HL-60 (cell line): ENCODE results near the gene C2CD5.
A peak's percentile ranks its signal among the peaks of the same experiment; 100 is the strongest.

Experiments used
- DNase-seq, 2 experiments: peaks; one replicate each; pipeline ENCODE4 v3.0.0-alpha.2; 2010 to 2020; ENCODE audit warnings: low read depth in 1 of 2, low spot score in 1 of 2
- H3K27ac ChIP-seq: fragments of 250-450 bp; sonication (Bioruptor Pico); replicated peaks from 2 replicates; pipeline ENCODE4 v1.5.1; 2020; ENCODE audit warnings: mild to moderate bottlenecking, moderate library complexity
- H3K27me3 ChIP-seq: fragments of 250-450 bp; sonication (Bioruptor Pico); 2 replicates; pipeline ENCODE4 v1.5.1; 2021; ENCODE audit warnings: mild to moderate bottlenecking, moderate library complexity; ENCODE audit not compliant: insufficient read depth, poor library complexity, severe bottlenecking
- H3K4me3 ChIP-seq: replicated peaks from 2 replicates; pipeline ENCODE4 v1.5.1; 2011; ENCODE audit warnings: mild to moderate bottlenecking, control low read depth, low read length; ENCODE audit not compliant: insufficient read depth
- GABPA ChIP-seq: IDR thresholded peaks from 2 replicates; pipeline ENCODE4 v1.6.1; 2012; ENCODE audit warnings: low read depth
- POLR2AphosphoS5 ChIP-seq: IDR thresholded peaks from 2 replicates; pipeline ENCODE4 v1.6.1; 2012; ENCODE audit warnings: low read depth
- SPI1 ChIP-seq: IDR thresholded peaks from 2 replicates; pipeline ENCODE4 v1.6.1; 2012; ENCODE audit warnings: low read depth, mild to moderate bottlenecking, borderline replicate concordance
- TF ChIP-seq, protein P1 (sequence below): IDR thresholded peaks from one replicate; pipeline ENCODE4 v1.5.1; 2011; ENCODE audit warnings: low read length, control low read depth, inconsistent platforms; ENCODE audit not compliant: insufficient read depth
- TF ChIP-seq, protein P2 (sequence below): IDR thresholded peaks from 2 replicates; pipeline ENCODE4 v1.6.1; 2012; ENCODE audit warnings: low read depth; ENCODE audit not compliant: insufficient replicate concordance

Gene C2CD5

DNA sequence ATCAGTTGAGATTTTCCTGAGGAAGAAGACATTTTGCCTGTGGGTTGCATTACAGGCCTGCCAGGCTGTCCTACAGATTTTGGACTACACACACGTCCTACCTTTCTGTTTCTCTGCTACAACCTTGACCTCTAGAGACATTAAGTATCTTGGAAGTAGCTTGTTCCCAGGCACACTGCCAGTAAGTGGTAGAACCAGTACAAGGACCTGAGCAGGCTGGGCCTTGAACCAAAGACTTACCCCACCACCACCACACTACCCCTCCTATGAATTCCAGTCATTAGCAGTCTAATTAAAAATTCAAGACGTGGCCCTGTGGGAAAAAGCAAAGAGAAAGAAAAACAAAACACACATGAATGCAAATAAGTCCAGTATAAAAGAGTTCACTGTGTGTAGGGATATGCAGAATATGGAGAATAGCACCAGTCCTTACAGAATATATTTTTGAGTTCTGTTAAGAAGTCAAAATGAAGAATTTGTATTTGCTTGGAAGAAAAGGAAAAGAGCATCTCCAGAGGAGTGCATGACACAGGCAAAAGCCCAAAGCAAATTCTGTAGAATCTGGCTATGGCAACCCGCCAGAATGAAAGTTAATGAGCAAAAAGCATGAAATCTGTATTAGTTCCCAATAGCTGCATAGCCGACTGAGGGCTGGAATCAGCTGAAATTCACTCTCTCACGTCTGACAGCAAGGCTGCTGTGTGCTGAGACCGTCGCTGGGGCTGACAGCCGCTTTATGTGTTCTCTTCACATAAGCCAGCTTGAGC lies 135.5 kb downstream of the C2CD5 start:
- TF ChIP-seq POLR2AphosphoS5 = no peak
- no peak for DNase-seq
- Histone ChIP-seq H3K27ac (no peak overlapping the region), H3K4me3 (no peak overlapping the region), H3K27me3 (no peaks in the 10 kb centered on the region)

DNA sequence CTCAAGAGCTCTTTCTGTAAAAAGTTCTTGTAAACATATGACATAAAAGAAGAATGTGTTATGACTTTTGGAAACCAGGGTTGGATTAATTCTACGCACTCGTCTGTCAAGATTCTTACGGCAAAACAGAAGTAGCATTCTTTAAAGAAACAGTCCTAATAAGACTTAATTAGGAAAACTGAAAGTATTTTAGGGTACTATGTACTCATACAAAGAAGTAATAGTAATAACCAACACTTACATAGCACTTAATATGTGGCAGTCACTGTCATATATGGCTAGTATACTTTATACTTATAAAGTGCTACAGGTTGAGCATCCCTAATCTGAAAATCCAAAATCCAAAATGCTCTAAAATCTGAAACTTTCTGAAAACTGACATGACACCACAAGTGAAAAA lies 136.9 kb downstream of the C2CD5 start:
- no peak overlapping the region for H3K4me3 ChIP-seq
- TF ChIP-seq SPI1 = no peak
- no peak for TF ChIP-seq POLR2AphosphoS5
- TF ChIP-seq GABPA = no peak
- TF ChIP-seq, protein P1, sequence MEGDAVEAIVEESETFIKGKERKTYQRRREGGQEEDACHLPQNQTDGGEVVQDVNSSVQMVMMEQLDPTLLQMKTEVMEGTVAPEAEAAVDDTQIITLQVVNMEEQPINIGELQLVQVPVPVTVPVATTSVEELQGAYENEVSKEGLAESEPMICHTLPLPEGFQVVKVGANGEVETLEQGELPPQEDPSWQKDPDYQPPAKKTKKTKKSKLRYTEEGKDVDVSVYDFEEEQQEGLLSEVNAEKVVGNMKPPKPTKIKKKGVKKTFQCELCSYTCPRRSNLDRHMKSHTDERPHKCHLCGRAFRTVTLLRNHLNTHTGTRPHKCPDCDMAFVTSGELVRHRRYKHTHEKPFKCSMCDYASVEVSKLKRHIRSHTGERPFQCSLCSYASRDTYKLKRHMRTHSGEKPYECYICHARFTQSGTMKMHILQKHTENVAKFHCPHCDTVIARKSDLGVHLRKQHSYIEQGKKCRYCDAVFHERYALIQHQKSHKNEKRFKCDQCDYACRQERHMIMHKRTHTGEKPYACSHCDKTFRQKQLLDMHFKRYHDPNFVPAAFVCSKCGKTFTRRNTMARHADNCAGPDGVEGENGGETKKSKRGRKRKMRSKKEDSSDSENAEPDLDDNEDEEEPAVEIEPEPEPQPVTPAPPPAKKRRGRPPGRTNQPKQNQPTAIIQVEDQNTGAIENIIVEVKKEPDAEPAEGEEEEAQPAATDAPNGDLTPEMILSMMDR = no peak
- TF ChIP-seq, protein P2, sequence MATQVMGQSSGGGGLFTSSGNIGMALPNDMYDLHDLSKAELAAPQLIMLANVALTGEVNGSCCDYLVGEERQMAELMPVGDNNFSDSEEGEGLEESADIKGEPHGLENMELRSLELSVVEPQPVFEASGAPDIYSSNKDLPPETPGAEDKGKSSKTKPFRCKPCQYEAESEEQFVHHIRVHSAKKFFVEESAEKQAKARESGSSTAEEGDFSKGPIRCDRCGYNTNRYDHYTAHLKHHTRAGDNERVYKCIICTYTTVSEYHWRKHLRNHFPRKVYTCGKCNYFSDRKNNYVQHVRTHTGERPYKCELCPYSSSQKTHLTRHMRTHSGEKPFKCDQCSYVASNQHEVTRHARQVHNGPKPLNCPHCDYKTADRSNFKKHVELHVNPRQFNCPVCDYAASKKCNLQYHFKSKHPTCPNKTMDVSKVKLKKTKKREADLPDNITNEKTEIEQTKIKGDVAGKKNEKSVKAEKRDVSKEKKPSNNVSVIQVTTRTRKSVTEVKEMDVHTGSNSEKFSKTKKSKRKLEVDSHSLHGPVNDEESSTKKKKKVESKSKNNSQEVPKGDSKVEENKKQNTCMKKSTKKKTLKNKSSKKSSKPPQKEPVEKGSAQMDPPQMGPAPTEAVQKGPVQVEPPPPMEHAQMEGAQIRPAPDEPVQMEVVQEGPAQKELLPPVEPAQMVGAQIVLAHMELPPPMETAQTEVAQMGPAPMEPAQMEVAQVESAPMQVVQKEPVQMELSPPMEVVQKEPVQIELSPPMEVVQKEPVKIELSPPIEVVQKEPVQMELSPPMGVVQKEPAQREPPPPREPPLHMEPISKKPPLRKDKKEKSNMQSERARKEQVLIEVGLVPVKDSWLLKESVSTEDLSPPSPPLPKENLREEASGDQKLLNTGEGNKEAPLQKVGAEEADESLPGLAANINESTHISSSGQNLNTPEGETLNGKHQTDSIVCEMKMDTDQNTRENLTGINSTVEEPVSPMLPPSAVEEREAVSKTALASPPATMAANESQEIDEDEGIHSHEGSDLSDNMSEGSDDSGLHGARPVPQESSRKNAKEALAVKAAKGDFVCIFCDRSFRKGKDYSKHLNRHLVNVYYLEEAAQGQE = no peak
- no peak overlapping the region for H3K27ac ChIP-seq
- DNase-seq = no peak
- H3K27me3 ChIP-seq = no peaks in the 10 kb centered on the region

DNA sequence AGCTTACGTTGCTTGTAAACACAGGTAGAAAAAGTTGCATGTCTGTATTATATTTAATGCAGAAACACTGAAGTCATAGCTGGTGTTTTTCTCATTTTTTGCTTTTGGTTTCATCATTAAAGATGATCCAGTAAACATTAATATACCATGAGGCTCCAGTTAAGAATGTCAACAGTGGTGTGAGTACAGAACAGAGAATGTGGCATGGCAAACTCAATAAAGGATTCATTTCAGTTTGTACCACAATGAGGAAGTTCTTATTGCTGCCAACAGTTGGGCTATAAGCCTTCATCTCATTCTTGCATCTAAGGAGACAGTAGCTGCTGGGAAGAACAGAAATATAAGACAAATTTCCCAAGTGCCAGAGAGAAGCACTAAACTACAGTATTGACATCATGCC lies 137.7 kb downstream of the C2CD5 start:
- peak; percentile 1 to 15 for DNase-seq
- no peak overlapping the region for H3K27ac ChIP-seq

More for the DNA sequence above, 137.7 kb downstream of the C2CD5 start:
- no peak for TF ChIP-seq SPI1
- TF ChIP-seq, protein P1 = no peak
- no peak for TF ChIP-seq POLR2AphosphoS5
- no peak for TF ChIP-seq GABPA
- TF ChIP-seq, protein P2 = no peak
- Histone ChIP-seq H3K27me3 (no peaks in the 10 kb centered on the region), H3K4me3 (no peak overlapping the region)
